IPS-NIHi7 (cell line): ENCODE data around the gene RALB.
"Not testable (repeated sequence)": the region's sequence is repeated elsewhere in the genome, so short reads cannot be mapped to it uniquely, and the experiment has no call there.

Experiments used
- DNase-seq: peaks from one replicate; pipeline ENCODE4 v3.0.0; 2012; ENCODE audit warnings: mixed read lengths; ENCODE audit errors: extremely low spot score

The RALB gene

GRCh38 chr2:120315367-120316033 is 62.8 kb downstream of the RALB start:
- DNase-seq, result no peak

GRCh38 chr2:120316071-120316470 is 63.4 kb downstream of the RALB start:
- DNase-seq, result no peak

DNA sequence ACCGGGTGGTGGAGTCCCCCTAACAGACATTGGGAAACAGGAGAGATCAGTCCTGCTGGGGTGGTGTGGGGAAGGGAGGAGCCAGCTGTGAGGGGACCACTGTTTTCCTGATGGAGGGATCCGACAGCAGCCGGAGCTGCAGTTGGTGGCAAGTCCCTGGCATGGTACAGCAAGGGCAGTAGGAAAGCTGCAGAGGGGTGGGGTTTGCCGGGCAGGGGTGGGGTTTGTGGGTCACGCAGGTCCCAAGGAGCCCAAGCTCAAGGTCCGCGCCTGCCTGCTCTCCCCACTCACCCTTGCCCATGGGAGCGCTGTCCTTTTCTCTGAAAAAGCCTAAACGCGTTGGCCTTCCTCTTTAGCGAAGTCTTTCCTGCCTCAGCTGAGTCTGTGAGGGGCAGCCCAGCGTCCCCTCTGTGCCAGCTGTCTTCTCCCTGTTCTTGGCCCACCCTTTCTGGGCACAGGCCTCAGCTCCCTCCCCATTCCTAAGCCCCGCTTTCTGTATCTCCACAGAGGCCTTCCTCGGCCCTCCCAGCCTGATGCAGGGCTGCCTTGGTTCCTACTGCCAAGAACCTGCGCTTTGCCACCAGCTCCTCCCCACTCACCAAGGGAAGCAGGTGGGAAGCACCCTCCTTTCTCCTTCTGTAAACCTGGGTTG is 64.0 kb downstream of the RALB start:
- no peak for DNase-seq

DNA sequence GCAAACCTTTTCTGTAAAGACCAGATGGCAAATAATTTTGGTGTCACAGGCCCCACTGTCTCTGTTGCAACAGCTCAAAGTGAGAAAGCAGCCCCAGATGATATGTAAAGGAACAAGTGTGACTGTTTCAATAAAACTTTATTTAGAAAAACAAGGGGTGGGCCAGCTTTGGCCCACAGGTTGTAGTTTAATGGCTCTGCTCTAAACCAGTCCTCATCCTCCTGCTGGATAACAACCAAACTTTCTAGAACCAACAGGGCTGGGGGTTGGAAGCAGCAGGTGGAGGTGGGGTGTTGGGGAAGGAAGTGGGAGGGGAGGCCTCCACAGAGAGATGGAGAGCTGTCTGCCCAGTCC is 64.5 kb downstream of the RALB start:
- DNase-seq, result no peak

DNA sequence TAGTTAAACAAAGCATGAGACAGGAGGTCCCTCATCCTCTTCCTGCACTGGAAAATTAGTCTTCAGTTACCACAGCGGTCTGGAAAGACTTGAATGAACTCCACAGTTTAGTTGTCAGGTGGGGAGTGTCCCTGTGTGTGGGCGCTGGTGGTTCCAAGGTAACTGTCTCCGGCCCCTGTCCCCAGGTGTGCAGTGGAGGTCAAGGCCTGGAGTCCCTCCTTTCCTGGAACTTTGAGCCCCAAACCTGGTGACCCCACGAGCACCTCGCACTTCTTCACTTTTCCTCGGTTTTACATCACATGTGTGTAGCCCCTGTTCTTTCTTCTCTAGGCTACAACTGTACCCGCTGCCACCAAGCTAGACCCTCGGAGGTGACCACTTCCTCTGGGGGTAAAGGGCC is 65.3 kb downstream of the RALB start:
- no peak for DNase-seq

- DNase-seq, result no peak
Observed at GRCh38 chr2:120318626-120319025, 66.0 kb downstream of the RALB start.

GRCh38 chr2:120319123-120319522 is 66.5 kb downstream of the RALB start:
- no peak for DNase-seq

GRCh38 chr2:120319686-120320317 is 67.2 kb downstream of the RALB start:
- no peak for DNase-seq

DNA sequence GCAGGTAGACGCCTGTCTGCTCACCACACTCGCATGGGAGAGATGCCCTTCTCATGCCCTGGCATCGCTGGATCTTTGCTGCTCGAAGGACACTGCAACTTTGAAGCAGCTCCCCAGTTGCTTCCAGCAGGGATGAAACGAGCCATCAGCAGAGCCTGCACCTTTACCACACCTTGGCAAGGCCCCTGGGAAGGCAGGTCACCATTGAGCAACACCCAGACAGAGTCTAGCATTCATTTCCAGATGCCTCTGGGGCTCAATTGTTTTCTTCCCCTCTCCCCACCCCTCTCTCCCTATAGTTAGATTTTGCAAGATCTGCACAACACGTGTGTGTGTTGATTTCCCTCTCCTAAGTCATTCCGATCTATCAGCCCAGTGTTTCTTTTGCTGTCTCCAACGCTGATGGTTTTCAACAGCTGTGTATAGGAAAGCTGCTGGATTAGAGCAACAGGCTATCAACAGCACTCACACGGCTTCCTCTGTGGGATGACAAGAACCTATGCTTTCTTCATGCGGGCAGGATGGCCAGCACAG is 67.7 kb downstream of the RALB start:
- DNase-seq, result no peak

DNA sequence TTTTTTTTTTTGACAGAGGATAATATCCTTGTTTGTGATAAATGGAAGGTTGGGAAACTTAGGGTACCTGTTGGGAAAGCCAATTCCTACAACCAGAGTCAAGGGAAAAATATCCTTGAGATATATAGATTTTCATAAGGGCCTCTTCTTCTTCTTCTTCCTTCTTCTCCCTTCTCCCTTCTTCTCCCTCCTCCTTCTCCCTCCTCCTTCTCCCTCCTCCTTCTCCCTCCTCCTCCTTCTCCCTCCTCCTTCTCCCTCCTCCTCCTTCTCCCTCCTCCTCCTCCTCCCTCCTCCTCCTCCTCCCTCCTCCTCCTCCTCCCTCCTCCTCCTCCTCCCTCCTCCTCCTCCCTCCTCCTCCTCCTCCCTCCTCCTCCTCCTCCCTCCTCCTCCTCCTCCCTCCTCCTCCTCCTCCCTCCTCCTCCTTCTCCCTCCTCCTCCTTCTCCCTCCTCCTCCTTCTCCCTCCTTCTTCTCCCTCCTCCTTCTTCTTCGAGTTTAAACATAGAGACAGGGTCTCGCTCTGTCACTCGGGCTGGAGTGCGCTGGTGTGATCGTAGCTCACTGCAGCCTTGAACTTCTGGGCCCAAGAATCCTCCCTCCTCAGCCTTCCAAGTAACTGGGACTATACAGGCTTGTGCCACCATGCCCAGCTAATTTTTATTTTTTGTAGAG is 68.4 kb downstream of the RALB start:
- not testable (repeated sequence) for DNase-seq

DNA sequence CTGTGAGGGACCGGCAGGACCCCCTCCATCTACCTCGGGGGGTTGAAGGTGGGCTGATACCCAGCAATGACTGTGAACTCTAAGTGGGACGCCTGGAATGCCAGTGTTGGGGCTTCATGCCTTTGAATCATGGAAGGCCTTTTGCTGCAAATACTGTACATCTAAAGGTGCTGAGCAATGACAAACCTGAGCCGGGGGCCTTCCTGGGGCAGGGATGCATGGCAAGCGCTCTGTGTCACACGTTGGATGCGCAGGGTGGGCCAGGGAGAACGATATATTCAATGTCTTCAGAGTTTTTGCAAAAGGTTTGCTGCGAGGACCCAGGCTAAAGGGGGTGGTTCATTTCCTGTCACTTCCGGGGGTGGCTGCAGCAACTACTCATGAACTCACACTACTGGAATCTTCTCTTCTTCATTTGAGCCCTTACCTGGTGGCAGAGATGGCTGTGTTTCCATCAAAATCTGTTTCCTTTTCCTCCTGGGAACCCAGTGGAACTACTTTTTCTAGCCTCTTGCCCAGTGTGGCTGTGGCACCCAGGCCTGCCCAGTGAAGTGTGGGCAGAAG is 69.2 kb downstream of the RALB start:
- DNase-seq, result no peak

DNA sequence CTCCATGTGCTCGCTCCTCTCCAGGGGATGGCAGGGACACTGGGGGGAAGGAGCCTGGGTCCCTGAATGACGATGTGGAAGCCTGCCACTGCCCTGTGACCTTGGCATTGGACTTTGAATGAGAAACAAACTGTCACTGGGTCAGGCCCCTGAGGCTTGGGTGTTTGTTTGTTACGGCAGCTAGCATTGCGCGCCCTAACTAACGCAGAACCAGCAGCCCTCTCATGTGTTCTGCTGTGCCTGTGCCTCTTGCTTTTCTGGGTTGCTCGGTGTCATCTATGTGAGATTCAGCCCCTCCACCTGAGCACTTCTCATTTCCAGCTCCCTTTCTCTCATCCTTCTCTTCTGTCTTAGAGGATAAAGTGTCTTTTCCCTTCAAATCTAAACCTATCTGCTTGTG is 69.7 kb downstream of the RALB start:
- no peak for DNase-seq

GRCh38 chr2:120323214-120323613 is 70.6 kb downstream of the RALB start:
- no peak for DNase-seq

- no peak for DNase-seq
Observed at GRCh38 chr2:120323807-120324399, 71.3 kb downstream of the RALB start.

DNA sequence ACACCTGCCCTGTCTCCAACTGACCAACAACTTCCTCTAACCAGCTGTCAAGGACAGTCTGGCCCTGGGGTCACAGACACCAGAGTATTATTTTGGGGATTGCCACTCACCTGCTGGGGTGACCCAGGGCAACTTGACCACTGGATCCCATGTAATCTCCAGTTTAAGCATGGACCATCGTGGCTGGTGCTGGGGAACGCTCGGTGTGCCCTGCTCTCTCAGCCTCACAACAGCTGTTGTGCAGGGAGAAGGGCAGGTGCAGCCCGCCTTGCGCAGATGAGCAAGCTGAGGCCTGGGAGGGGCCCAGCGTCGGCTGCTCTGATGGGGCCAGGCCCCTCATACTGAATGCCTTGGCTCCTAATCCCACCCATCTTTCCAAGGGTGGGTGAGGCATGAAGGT is 72.3 kb downstream of the RALB start:
- no peak for DNase-seq

- DNase-seq, result no peak
Observed at GRCh38 chr2:120326066-120326465, 73.4 kb downstream of the RALB start.

DNA sequence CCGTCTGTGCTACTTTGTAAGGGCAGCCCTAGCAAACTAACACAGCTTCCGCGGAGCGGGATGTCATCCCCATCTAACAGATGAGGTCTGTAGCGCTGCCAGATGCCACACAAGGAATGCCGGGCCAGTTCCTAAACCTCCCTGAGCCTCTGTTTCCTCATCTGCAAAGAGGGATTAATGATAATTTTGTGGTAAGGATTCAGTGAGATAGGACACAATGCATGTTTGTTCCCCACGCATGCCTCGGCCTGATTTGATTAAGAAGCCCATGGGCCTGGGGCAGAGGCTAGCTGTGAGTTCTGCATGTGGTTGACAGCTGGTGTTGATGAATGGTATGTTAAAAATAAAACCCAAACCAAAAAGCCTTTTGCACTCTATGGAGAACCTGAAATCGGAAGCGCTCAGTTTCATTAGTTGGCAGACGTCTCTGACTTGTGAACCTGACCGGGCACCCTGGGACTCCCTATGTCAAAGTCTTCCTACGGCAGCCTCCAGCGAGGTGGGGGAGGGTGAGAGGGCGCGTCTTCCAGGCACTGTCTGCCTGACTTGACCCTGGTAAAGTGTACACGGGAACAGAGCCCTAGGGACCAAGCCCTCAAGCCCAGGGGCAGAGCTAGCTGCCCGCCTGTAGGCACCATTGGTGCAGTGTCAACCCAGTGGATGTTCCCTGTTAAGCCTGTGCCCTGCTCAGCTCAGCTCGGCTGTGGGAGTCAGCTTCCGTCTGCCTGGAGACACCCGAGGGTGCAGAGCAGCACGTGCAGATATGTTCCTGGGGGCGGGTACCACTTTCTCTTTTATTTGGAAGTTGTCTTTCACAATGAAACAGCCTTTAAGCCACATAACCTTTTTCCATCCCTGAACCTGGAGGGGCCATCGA is 78.5 kb downstream of the RALB start:
- no peak for DNase-seq

DNA sequence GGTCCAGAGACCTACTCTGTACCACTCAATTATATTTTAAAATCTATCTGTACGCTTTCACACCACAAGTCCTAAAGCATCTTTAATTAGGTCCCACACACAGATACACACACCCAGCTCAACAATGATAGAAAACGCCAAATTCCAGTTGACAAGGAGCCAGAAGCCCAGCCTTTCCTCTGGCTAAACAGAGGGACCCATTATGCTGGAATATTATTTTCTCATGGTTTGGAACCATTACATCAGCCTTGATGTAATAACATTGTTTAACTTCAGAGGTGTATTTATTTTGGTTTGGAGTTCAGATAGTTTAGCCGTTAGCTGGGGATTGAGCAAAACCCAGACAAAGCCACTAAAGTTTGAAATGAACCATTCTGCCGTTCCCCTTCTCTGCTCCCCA is 79.3 kb downstream of the RALB start:
- DNase-seq, result no peak

GRCh38 chr2:120332384-120332783 is 79.7 kb downstream of the RALB start:
- DNase-seq, result no peak

DNA sequence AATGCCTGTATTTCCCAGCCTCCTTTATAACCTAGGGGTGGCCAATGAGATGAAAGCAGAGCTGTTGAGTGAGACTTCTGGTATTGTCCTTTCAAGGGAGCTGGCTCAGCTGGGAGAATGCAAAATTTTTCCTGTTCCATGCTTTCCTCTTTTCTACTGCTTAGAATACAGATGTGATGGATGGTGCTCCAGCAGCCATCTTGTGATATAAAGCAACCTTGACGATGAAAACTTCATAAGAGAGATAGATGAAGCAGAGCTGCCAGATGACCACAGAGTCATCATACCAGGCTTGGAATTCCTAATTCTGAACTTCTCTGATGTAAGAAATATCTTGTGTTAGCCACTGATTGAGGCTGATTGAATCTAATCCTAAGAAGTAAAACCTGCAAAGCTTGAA is 81.4 kb downstream of the RALB start:
- no peak for DNase-seq

- no peak for DNase-seq
Observed at GRCh38 chr2:120336749-120337148, 84.1 kb downstream of the RALB start.
